WTC11 (cell line): ENCODE results near the gene FBLN5. TPM values are rescaled to one million over a fixed set of nuclear protein-coding genes. Genes with fewer than 3 reads are reported as not detected.

ENCODE experiments used
- ATAC-seq: fragments of 200-7000 bp; cut with Tn5 transposase; 2 replicates; pipeline ENCODE4 v1.10.0; 2021; ENCODE audit warnings: mild to moderate bottlenecking, moderate library complexity
- CTCF ChIA-PET: fragments of 300-600 bp; sonication (Branson Sonifier 250); formaldehyde crosslinking; loops from one replicate; lab custom pipeline; 2021; ENCODE audit warnings: antibody characterized with exemption; lab: Charles Lee
- POLR2A ChIA-PET: fragments of 350-600 bp; sonication (Branson Sonifier 250); formaldehyde crosslinking; loops from one replicate; lab custom pipeline; 2021; ENCODE audit warnings: antibody characterized with exemption; lab: Charles Lee
- DNase-seq: peaks from one replicate; pipeline ENCODE4 v3.0.0; 2021; ENCODE audit warnings: low spot score
- H3K27ac Mint-ChIP-seq: 2 replicates; pipeline ENCODE4 v1.8.0; 2021; ENCODE audit warnings: mixed read lengths
- H3K27me3 Mint-ChIP-seq: 2 replicates; pipeline ENCODE4 v1.8.0; 2021; ENCODE audit warnings: low read depth, mild to moderate bottlenecking, moderate library complexity, mixed read lengths
- H3K36me3 Mint-ChIP-seq: 2 replicates; pipeline ENCODE4 v1.8.0; 2021; ENCODE audit warnings: mixed read lengths
- H3K4me1 Mint-ChIP-seq: 2 replicates; pipeline ENCODE4 v1.8.0; 2022; ENCODE audit warnings: mixed read lengths
- H3K4me3 Mint-ChIP-seq: 2 replicates; pipeline ENCODE4 v1.8.0; 2021; ENCODE audit warnings: mild to moderate bottlenecking, moderate library complexity, mixed read lengths
- H3K9me3 Mint-ChIP-seq: 2 replicates; pipeline ENCODE4 v1.8.0; 2021; ENCODE audit warnings: mixed read lengths
- CBFB ChIP-seq: sonication (generic); formaldehyde crosslinking; IDR thresholded peaks from 2 replicates; pipeline ENCODE4 v1.8.1; 2022; ENCODE audit warnings: mild to moderate bottlenecking, low read depth, missing genetic modification reagents
- ELF4 ChIP-seq: sonication (generic); formaldehyde crosslinking; IDR thresholded peaks from 2 replicates; pipeline ENCODE4 v1.8.1; 2022; ENCODE audit warnings: low read depth, mild to moderate bottlenecking, moderate library complexity, missing genetic modification reagents
- GTF2I ChIP-seq: fragments of 250-450 bp; sonication (Bioruptor Pico); conservative IDR thresholded peaks from 2 replicates; pipeline ENCODE4 v1.4.0; 2021; ENCODE audit warnings: mild to moderate bottlenecking
- NFE2L1 ChIP-seq: sonication (generic); formaldehyde crosslinking; IDR thresholded peaks from 2 replicates; pipeline ENCODE4 v1.8.1; 2023; ENCODE audit warnings: missing genetic modification reagents
- NR2C2 ChIP-seq: sonication (generic); formaldehyde crosslinking; IDR thresholded peaks from 2 replicates; pipeline ENCODE4 v1.8.0; 2022; ENCODE audit warnings: mild to moderate bottlenecking, missing genetic modification reagents
- OVOL2 ChIP-seq: fragments of 250-450 bp; sonication (Bioruptor Pico); IDR thresholded peaks from 2 replicates; pipeline ENCODE4 v1.9.0; 2021; ENCODE audit warnings: mild to moderate bottlenecking, borderline replicate concordance
- PRRX2 ChIP-seq: fragments of 250-450 bp; sonication (Bioruptor Pico); IDR thresholded peaks from 2 replicates; pipeline ENCODE4 v1.8.0; 2021; ENCODE audit warnings: mild to moderate bottlenecking
- SP1 ChIP-seq: sonication (generic); formaldehyde crosslinking; conservative IDR thresholded peaks from 2 replicates; pipeline ENCODE4 v1.8.1; 2022; ENCODE audit warnings: missing genetic modification reagents
- ZNF219 ChIP-seq: sonication (generic); formaldehyde crosslinking; IDR thresholded peaks from 2 replicates; pipeline ENCODE4 v1.8.0; 2023; ENCODE audit warnings: missing genetic modification reagents, mild to moderate bottlenecking, borderline replicate concordance
- ZNF263 ChIP-seq: sonication (generic); formaldehyde crosslinking; IDR thresholded peaks from 2 replicates; pipeline ENCODE4 v1.8.1; 2022; ENCODE audit warnings: low read depth, mild to moderate bottlenecking, moderate library complexity, missing genetic modification reagents
- ZNF396 ChIP-seq: fragments of 250-450 bp; sonication (Bioruptor Pico); IDR thresholded peaks from 2 replicates; pipeline ENCODE4 v1.8.0; 2021; ENCODE audit warnings: mild to moderate bottlenecking, moderate library complexity, borderline replicate concordance
- ZNF671 ChIP-seq: fragments of 250-450 bp; sonication (Bioruptor Pico); IDR thresholded peaks from 2 replicates; pipeline ENCODE4 v1.8.0; 2021; ENCODE audit warnings: mild to moderate bottlenecking
- total RNA-seq: library from RNA; stranded (reverse); gene quantifications from 3 replicates; pipeline ENCODE4 v1.2.3, GENCODE V29; 2021
- TF ChIP-seq, protein P1 (sequence below): sonication (generic); formaldehyde crosslinking; IDR thresholded peaks from 2 replicates; pipeline ENCODE4 v1.8.0; 2022; ENCODE audit warnings: mild to moderate bottlenecking, missing genetic modification reagents
- TF ChIP-seq, protein P2 (sequence below): sonication (generic); formaldehyde crosslinking; IDR thresholded peaks from 2 replicates; pipeline ENCODE4 v1.8.1; 2022; ENCODE audit warnings: mild to moderate bottlenecking, moderate library complexity, missing genetic modification reagents
- TF ChIP-seq, protein P3 (sequence below): sonication (generic); formaldehyde crosslinking; IDR thresholded peaks from 2 replicates; pipeline ENCODE4 v1.8.1; 2022; ENCODE audit warnings: low read depth, mild to moderate bottlenecking, moderate library complexity, missing genetic modification reagents, borderline replicate concordance
- TF ChIP-seq, protein P4 (sequence below): sonication (generic); formaldehyde crosslinking; conservative IDR thresholded peaks from 2 replicates; pipeline ENCODE4 v1.8.1; 2022; ENCODE audit warnings: mild to moderate bottlenecking, missing genetic modification reagents
- TF ChIP-seq, protein P5 (sequence below): fragments of 250-450 bp; sonication (Bioruptor Pico); IDR thresholded peaks from 2 replicates; pipeline ENCODE4 v2.1.2; 2022; ENCODE audit warnings: mild to moderate bottlenecking, moderate library complexity
- TF ChIP-seq, protein P6 (sequence below): sonication (generic); formaldehyde crosslinking; IDR thresholded peaks from 2 replicates; pipeline ENCODE4 v1.8.0; 2022; ENCODE audit warnings: missing genetic modification reagents
- TF ChIP-seq, protein P7 (sequence below): sonication (generic); formaldehyde crosslinking; IDR thresholded peaks from 2 replicates; pipeline ENCODE4 v1.8.0; 2022; ENCODE audit warnings: mild to moderate bottlenecking, missing genetic modification reagents
- TF ChIP-seq, protein P8 (sequence below): fragments of 250-450 bp; sonication (Bioruptor Pico); IDR thresholded peaks from 2 replicates; pipeline ENCODE4 v1.9.0; 2021; ENCODE audit warnings: mild to moderate bottlenecking

FBLN5 gene
- total RNA-seq, 1 experiment from 2014 or later = 4.0 TPM

DNA sequence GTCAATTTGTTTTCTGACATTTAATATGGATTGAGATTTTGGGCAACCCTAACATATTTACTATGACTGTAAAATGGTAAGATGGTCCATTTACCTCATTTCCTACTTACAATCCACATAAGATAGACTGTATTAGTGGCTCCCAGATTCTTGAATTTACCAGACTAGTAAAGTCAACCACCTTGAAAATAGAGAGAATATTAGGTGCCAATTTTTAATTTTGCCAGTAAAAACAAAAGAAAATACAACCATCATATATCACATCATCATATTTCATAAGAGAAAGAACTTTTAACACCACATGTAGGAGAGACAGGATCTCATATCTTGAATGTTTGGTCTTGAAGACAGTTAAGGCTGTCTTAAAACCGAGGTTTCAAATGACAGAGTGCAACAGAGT is 7.7 kb upstream of the FBLN5 start (continued):
- TF ChIP-seq, protein P1, sequence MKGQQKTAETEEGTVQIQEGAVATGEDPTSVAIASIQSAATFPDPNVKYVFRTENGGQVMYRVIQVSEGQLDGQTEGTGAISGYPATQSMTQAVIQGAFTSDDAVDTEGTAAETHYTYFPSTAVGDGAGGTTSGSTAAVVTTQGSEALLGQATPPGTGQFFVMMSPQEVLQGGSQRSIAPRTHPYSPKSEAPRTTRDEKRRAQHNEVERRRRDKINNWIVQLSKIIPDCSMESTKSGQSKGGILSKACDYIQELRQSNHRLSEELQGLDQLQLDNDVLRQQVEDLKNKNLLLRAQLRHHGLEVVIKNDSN (CRISPR knock-in tag) = no peak
- no peak for TF ChIP-seq ZNF263 (CRISPR knock-in tag)
- TF ChIP-seq, protein P2, sequence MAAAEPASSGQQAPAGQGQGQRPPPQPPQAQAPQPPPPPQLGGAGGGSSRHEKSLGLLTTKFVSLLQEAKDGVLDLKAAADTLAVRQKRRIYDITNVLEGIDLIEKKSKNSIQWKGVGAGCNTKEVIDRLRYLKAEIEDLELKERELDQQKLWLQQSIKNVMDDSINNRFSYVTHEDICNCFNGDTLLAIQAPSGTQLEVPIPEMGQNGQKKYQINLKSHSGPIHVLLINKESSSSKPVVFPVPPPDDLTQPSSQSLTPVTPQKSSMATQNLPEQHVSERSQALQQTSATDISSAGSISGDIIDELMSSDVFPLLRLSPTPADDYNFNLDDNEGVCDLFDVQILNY = no peak
- TF ChIP-seq GTF2I (CRISPR knock-in tag) = no peak
- TF ChIP-seq, protein P3, sequence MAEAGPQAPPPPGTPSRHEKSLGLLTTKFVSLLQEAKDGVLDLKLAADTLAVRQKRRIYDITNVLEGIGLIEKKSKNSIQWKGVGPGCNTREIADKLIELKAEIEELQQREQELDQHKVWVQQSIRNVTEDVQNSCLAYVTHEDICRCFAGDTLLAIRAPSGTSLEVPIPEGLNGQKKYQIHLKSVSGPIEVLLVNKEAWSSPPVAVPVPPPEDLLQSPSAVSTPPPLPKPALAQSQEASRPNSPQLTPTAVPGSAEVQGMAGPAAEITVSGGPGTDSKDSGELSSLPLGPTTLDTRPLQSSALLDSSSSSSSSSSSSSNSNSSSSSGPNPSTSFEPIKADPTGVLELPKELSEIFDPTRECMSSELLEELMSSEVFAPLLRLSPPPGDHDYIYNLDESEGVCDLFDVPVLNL (CRISPR knock-in tag) = no peak
- TF ChIP-seq NR2C2 (CRISPR knock-in tag) = no peak
- TF ChIP-seq, protein P4, sequence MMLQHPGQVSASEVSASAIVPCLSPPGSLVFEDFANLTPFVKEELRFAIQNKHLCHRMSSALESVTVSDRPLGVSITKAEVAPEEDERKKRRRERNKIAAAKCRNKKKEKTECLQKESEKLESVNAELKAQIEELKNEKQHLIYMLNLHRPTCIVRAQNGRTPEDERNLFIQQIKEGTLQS (CRISPR knock-in tag) = no peak
- no peak for TF ChIP-seq ZNF219
- no peak for TF ChIP-seq OVOL2 (CRISPR knock-in tag)
- TF ChIP-seq, protein P5, sequence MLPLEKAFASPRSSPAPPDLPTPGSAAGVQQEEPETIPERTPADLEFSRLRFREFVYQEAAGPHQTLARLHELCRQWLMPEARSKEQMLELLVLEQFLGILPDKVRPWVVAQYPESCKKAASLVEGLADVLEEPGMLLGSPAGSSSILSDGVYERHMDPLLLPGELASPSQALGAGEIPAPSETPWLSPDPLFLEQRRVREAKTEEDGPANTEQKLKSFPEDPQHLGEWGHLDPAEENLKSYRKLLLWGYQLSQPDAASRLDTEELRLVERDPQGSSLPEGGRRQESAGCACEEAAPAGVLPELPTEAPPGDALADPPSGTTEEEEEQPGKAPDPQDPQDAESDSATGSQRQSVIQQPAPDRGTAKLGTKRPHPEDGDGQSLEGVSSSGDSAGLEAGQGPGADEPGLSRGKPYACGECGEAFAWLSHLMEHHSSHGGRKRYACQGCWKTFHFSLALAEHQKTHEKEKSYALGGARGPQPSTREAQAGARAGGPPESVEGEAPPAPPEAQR (CRISPR knock-in tag) = no peak

DNA sequence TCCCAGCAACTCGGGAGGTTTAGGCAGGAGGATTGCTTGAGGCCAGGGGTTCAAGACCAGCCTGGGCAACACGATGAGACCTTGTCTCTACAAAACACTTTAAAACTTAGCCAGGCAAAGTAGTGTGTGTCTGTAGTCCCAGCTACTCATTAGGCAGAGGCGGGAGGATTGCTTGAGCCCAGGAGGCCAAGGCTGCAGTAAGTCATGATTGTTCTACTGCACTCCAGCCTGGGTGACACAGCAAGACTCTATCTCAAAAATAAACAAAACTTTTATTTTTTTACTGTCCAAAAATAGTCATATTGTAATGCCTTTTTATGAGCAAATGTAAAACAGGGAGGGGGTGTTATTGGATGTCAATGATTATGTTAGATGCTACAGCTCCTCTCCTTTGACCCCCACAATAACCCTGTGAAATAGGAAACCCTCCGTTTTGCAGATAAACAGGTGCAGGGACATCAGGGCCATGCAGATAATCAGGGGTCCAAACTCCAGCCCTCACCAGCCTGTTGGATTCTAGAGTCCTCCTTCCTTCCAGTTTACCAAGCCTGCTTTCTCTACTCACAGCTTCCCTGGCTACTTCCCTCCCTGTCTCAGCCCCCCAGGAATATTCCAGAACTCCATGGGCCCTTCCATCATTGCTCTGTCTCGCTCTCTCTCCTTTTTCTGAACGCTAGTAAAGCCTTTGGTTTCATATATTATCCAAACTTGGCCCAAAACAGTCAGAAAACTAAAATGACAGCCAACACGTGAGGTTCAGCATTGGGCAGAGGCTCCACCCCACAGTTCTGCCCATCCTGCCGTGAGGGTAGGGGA is 5.9 kb upstream of the FBLN5 start:
- no peak for ATAC-seq
- no peak overlapping the region for H3K4me3 Mint-ChIP-seq

DNA sequence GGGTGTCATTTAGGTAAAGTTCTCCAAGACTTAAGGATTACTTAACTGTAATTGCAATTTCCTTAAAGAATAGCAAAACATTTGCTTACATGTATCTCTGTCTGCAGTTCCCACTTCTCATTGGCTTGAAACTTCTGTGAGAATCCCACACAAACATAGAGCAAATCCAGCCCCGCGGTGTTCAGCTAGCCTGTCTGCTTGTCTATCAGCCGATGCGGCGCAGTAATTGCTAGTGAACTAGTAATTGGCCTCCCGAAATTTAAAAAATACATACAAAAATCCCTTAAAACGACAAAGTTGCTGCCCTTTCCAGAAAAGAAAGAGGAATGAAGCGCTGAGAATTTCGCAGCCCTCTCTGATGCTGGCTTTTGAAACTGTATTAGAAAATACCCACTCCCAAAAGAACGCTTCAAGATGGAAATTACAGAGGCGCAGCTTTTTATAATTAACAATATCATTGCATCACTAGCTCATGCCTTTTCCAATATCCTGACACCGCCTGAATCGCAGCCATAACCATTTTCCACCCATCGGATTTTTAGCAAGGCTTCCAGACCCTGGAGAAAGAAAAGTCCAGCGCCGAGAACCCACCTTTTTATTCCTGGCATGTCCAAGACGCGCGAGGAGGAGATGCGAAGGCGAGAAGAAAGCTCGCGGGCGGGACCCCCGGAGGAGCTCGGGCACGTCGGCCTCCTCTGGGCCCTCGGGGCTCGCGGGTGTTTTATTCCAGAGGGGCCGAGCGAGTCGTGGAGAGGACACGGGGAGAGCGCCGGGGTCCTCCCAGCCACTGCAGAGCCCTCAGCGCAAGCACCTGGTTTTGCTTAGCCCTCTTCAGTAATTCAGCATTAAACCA is 646 bp downstream of the FBLN5 start:
- peak overlapping the region; percentile 83 for H3K4me3 Mint-ChIP-seq
- DNase-seq (peak; percentile 18), ATAC-seq (no peak; the same call in 1 of the 2 replicates)
- peaks cover 39% of the 10 kb centered on the region for H3K27me3 Mint-ChIP-seq
- CTCF ChIA-PET = interaction anchor here (0.7 to 1.8 kb wide), 5 partner anchors 35 to 159 kb away, joined by 3 to 11 read pairs (median 4); partner anchors contain the start of gene ATXN3
- TF ChIP-seq ZNF219 (no peak), NFE2L1 (CRISPR knock-in tag) (no peak), SP1 (no peak), ELF4 (CRISPR knock-in tag) (no peak), PRRX2 (CRISPR knock-in tag) (no peak), ZNF396 (CRISPR knock-in tag) (no peak), ZNF671 (CRISPR knock-in tag) (no peak)
- TF ChIP-seq, protein P6, sequence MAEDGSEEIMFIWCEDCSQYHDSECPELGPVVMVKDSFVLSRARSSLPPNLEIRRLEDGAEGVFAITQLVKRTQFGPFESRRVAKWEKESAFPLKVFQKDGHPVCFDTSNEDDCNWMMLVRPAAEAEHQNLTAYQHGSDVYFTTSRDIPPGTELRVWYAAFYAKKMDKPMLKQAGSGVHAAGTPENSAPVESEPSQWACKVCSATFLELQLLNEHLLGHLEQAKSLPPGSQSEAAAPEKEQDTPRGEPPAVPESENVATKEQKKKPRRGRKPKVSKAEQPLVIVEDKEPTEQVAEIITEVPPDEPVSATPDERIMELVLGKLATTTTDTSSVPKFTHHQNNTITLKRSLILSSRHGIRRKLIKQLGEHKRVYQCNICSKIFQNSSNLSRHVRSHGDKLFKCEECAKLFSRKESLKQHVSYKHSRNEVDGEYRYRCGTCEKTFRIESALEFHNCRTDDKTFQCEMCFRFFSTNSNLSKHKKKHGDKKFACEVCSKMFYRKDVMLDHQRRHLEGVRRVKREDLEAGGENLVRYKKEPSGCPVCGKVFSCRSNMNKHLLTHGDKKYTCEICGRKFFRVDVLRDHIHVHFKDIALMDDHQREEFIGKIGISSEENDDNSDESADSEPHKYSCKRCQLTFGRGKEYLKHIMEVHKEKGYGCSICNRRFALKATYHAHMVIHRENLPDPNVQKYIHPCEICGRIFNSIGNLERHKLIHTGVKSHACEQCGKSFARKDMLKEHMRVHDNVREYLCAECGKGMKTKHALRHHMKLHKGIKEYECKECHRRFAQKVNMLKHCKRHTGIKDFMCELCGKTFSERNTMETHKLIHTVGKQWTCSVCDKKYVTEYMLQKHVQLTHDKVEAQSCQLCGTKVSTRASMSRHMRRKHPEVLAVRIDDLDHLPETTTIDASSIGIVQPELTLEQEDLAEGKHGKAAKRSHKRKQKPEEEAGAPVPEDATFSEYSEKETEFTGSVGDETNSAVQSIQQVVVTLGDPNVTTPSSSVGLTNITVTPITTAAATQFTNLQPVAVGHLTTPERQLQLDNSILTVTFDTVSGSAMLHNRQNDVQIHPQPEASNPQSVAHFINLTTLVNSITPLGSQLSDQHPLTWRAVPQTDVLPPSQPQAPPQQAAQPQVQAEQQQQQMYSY (CRISPR knock-in tag) = no peak
- TF ChIP-seq, protein P7, sequence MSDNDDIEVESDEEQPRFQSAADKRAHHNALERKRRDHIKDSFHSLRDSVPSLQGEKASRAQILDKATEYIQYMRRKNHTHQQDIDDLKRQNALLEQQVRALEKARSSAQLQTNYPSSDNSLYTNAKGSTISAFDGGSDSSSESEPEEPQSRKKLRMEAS = no peak
- TF ChIP-seq, protein P8, sequence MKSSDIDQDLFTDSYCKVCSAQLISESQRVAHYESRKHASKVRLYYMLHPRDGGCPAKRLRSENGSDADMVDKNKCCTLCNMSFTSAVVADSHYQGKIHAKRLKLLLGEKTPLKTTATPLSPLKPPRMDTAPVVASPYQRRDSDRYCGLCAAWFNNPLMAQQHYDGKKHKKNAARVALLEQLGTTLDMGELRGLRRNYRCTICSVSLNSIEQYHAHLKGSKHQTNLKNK (CRISPR knock-in tag) = no peak
- H3K9me3 Mint-ChIP-seq = no peaks in the 10 kb centered on the region
- peaks cover 19% of the 10 kb centered on the region for H3K4me1 Mint-ChIP-seq
- H3K36me3 Mint-ChIP-seq = no peaks in the 10 kb centered on the region
- POLR2A ChIA-PET = no interaction called here
- no peak overlapping the region for H3K27ac Mint-ChIP-seq

More for the DNA sequence above, 5.9 kb upstream of the FBLN5 start:
- Mint-ChIP-seq H3K27ac (no peak overlapping the region), H3K4me1 (peaks cover 6% of the 10 kb centered on the region), H3K36me3 (no peaks in the 10 kb centered on the region), H3K27me3 (peaks cover 14% of the 10 kb centered on the region), H3K9me3 (no peaks in the 10 kb centered on the region)
- ChIA-PET CTCF (interaction anchor here (0.5 kb wide), 1 partner anchor 363 kb away, joined by 3 read pairs; no protein-coding TSS in a partner anchor), POLR2A (interaction anchor here (0.6 kb wide), 1 partner anchor 155 kb away, joined by 4 read pairs; no protein-coding TSS in a partner anchor)
- DNase-seq = no peak
- TF ChIP-seq CBFB (CRISPR knock-in tag) = no peak
